Psoas muscle (tissue), 8 donors: ENCODE data around the gene DCTN3. TPM values are rescaled to one million over a fixed set of nuclear protein-coding genes. Genes with fewer than 3 reads are reported as not detected.
"Not testable (repeated sequence)": the region's sequence is repeated elsewhere in the genome, so short reads cannot be mapped to it uniquely, and the experiment has no call there.

Source experiments
- ATAC-seq, 4 donors: fragments of 200-7000 bp; cut with Tn5 transposase; one replicate each; pipeline ENCODE4 v1.9.1; 2020; ENCODE audit warnings: moderate library complexity in 3 of 4, mild to moderate bottlenecking in 2 of 4
- DNase-seq, 2 donors: peaks; one replicate each; pipeline ENCODE4 v3.0.0-alpha.2; 2020
- H3K27ac ChIP-seq: fragments of 200-600 bp; one replicate; pipeline ENCODE4 v1.8.0; 2022
- H3K27me3 ChIP-seq, 3 donors: fragments of 200-600 bp in 1 of 3; one replicate each; pipeline versions ENCODE4 v1.6.1 to v1.8.0; 2013 to 2022; ENCODE audit warnings: low read length in 2 of 3, mild to moderate bottlenecking in 2 of 3, moderate library complexity in 1 of 3; ENCODE audit not compliant: insufficient read depth in 3 of 3
- H3K36me3 ChIP-seq, 2 donors: fragments of 200-600 bp in 1 of 2; one replicate each; pipeline versions ENCODE4 v1.6.1 to v1.8.0; 2013 to 2022; ENCODE audit warnings: low read depth in 1 of 2, mild to moderate bottlenecking in 1 of 2, moderate library complexity in 1 of 2; ENCODE audit not compliant: insufficient read depth in 1 of 2
- H3K4me1 ChIP-seq: fragments of 200-600 bp; one replicate; pipeline ENCODE4 v1.8.0; 2022
- H3K4me3 ChIP-seq: fragments of 200-600 bp; one replicate; pipeline ENCODE4 v1.8.0; 2022; ENCODE audit warnings: mild to moderate bottlenecking
- H3K9me3 ChIP-seq: fragments of 200-600 bp; one replicate; pipeline ENCODE4 v1.8.0; 2022
- CTCF ChIP-seq: fragments of 200-600 bp; IDR thresholded peaks from one replicate; pipeline ENCODE4 v1.8.0; 2022; ENCODE audit warnings: antibody characterized with exemption
- WGBS, 3 donors: extraction: QIAGEN DNeasy Blood & Tissue Kit; methylation state at CpG; one replicate each; pipeline versions ENCODE4 v1.1.6 to v1.1.7; 2013; 5-methylcytosine and 5-hydroxymethylcytosine counted together
- intact Hi-C, 2 donors: fragments of 100-400 bp; cut with DNase I; formaldehyde crosslinking; loops; one replicate each; pipeline versions ENCODE4 v1.11.0 to v1.14.2; 2022
- polyA plus RNA-seq, 3 donors: library from polyadenylated mRNA; stranded (reverse); fragments of 200-250 nt; gene quantifications; one replicate each; pipeline ENCODE4 v1.2.3, GENCODE V29; 2013
- total RNA-seq, 4 donors: library from RNA; stranded (reverse); fragmentation: NEBNext Ultra II Directional in 2 of 4; extraction: Animal tissue kit (Norgen Biotek cat#: 25700) in 2 of 4; gene quantifications; one replicate each; pipeline versions ENCODE4 v1.2.1 to v1.2.4, GENCODE V29; 2021 to 2023
- donor health status: healthy with polysubstance abuse.
- donor health status: DM: no; HTN: no; CAD: no; lungs with moderate emphysema.
- donor health status: Bipolar disorder and iron deficiency.
- donor health status: healthy.
- donor health status: DM: yes; HTN: yes; CAD: no.
- donor health status: DM: no; HTN: no; CAD: no.
- donor health status: DM: no; HTN: no; CAD: no.
- donor health status: DM: yes; HTN: yes; CAD: no.

The DCTN3 gene
- total and polyA plus RNA-seq, 7 donors: 52.7 to 109 (median 95.8) TPM

- no peak for TF ChIP-seq CTCF
- Histone ChIP-seq H3K27me3 (no peaks in the 10 kb centered on the region), H3K4me1 (peaks cover 14% of the 10 kb centered on the region), H3K36me3 (peaks cover 0 to 20% of the 10 kb centered on the region in 2 donors), H3K4me3 (no peak overlapping the region), H3K27ac (no peak overlapping the region), H3K9me3 (no peaks in the 10 kb centered on the region)
- intact Hi-C loops: loop anchor here in 1 of 2 donors (5.0 kb wide), 1 partner anchor 57 kb away; no protein-coding TSS in a partner anchor
- ATAC-seq: no peak
- DNase-seq: no peak
Observed at GRCh38 chr9:34644766-34645314, 24.5 kb upstream of the DCTN3 start.

- no peak overlapping the region for H3K27ac ChIP-seq
- no peaks in the 10 kb centered on the region for H3K9me3 ChIP-seq
- H3K36me3 ChIP-seq: no peaks in the 10 kb centered on the region
- intact Hi-C loops: no loop called here
- WGBS, 3 donors: 92 to 100% (median 100%) methylated on average over 1 of the region's 1 CpG
- TF ChIP-seq CTCF: no peak
- DNase-seq (no peak), ATAC-seq (no peak)
- no peaks in the 10 kb centered on the region for H3K27me3 ChIP-seq
- H3K4me3 ChIP-seq: no peak overlapping the region
- peaks cover 11% of the 10 kb centered on the region for H3K4me1 ChIP-seq
Observed at GRCh38 chr9:34642679-34643078, 22.4 kb upstream of the DCTN3 start.

GRCh38 chr9:34639322-34639721 is 19.0 kb upstream of the DCTN3 start:
- Histone ChIP-seq H3K4me1 (peaks cover 22% of the 10 kb centered on the region), H3K36me3 (peaks cover 0 to 12% of the 10 kb centered on the region in 2 donors)
- intact Hi-C loops, H3K4me3 ChIP-seq, H3K27ac ChIP-seq, ATAC-seq, H3K9me3 ChIP-seq, H3K27me3 ChIP-seq: not testable (repeated sequence)
- WGBS, 3 donors: 85 to 91% (median 90%) methylated on average over 8 of the region's 8 CpGs
- peak in 1 of 2 donors; percentile 2 for DNase-seq

- intact Hi-C loops: no loop called here
- no peak for ATAC-seq
- no peak for TF ChIP-seq CTCF
Observed at GRCh38 chr9:34638138-34638445, 17.8 kb upstream of the DCTN3 start.

GRCh38 chr9:34637356-34638137 is 17.3 kb upstream of the DCTN3 start, which contains the start of gene SIGMAR1:
Gene SIGMAR1, minus strand, starts transcription at chr9:34637787. Its CDS starts 90 bp downstream, at chr9:34637697.
- peak; percentile 96 to 97 for DNase-seq
- intact Hi-C loops: no loop called here
- WGBS, 3 donors: 0 to 1% (median 1%) methylated on average over 54 to 74 of the region's 74 CpGs

More at GRCh38 chr9:34638138-34638445, 17.8 kb upstream of the DCTN3 start:
- Histone ChIP-seq H3K9me3 (no peaks in the 10 kb centered on the region), H3K36me3 (peaks cover 0 to 12% of the 10 kb centered on the region in 2 donors), H3K4me3 (peak overlapping the region; percentile 94), H3K4me1 (peaks cover 26% of the 10 kb centered on the region), H3K27ac (peak overlapping the region; percentile 91), H3K27me3 (no peaks in the 10 kb centered on the region)
- DNase-seq: no peak
- 14 to 28% (median 22%) methylated on average over 7 of the region's 7 CpGs for WGBS, 3 donors

More at GRCh38 chr9:34637356-34638137, 17.3 kb upstream of the DCTN3 start, which contains the start of gene SIGMAR1:
- peak within 1 kb of the TSS; percentile 94 for H3K4me3 ChIP-seq
- peak within 1 kb of the TSS; percentile 91 for H3K27ac ChIP-seq
- H3K36me3 ChIP-seq: peaks cover 0 to 12% of the 10 kb centered on the region in 2 donors
- TF ChIP-seq CTCF: no peak
- peak; percentile 95 to 97 (median 96) for ATAC-seq
- peaks cover 26% of the 10 kb centered on the region for H3K4me1 ChIP-seq
- H3K9me3 ChIP-seq: no peaks in the 10 kb centered on the region
- no peaks in the 10 kb centered on the region for H3K27me3 ChIP-seq
